HG03108 (cell line): ENCODE data around the gene COX5A.
"Not testable (repeated sequence)": the region's sequence is repeated elsewhere in the genome, so short reads cannot be mapped to it uniquely, and the experiment has no call there.

Source experiments
- ATAC-seq: cut with Tn5 transposase; IDR thresholded peaks from one replicate; pipeline ENCODE4 v1.9.1; 2021; ENCODE audit warnings: moderate library complexity; ENCODE audit not compliant: unreplicated experiment

The COX5A gene

GRCh38 chr15:74955796-74956647 lies 18.1 kb upstream of the COX5A start:
- ATAC-seq = peak; percentile 33

- no peak for ATAC-seq
Measured at GRCh38 chr15:74955017-74955416, 17.1 kb upstream of the COX5A start.

GRCh38 chr15:74954515-74954914 lies 16.6 kb upstream of the COX5A start:
- ATAC-seq = no peak

GRCh38 chr15:74951006-74951405 lies 13.1 kb upstream of the COX5A start:
- ATAC-seq = no peak

GRCh38 chr15:74950078-74950908 lies 12.4 kb upstream of the COX5A start:
- ATAC-seq = no peak

GRCh38 chr15:74937272-74937589 lies 642 bp downstream of the COX5A start:
- no peak for ATAC-seq

GRCh38 chr15:74935193-74935592 lies 2.7 kb downstream of the COX5A start:
- ATAC-seq = not testable (repeated sequence)

- ATAC-seq = no peak
Measured at GRCh38 chr15:74933573-74933972, 4.3 kb downstream of the COX5A start.

- no peak for ATAC-seq
Measured at GRCh38 chr15:74928771-74929198, 9.1 kb downstream of the COX5A start.

- ATAC-seq = no peak
Measured at GRCh38 chr15:74924525-74924924, 13.3 kb downstream of the COX5A start.

GRCh38 chr15:74920456-74920855 lies 17.4 kb downstream of the COX5A start:
- no peak for ATAC-seq

GRCh38 chr15:74917676-74918075 lies 20.2 kb downstream of the COX5A start:
- no peak for ATAC-seq

- ATAC-seq = not testable (repeated sequence)
Measured at GRCh38 chr15:74913799-74914198, 24.1 kb downstream of the COX5A start.

GRCh38 chr15:74913041-74913440 lies 24.8 kb downstream of the COX5A start:
- ATAC-seq = no peak

- ATAC-seq = no peak
Measured at GRCh38 chr15:74908635-74909034, 29.2 kb downstream of the COX5A start.

GRCh38 chr15:74907163-74907870 lies 30.6 kb downstream of the COX5A start:
- no peak for ATAC-seq

- ATAC-seq = peak; percentile 90
Measured at GRCh38 chr15:74906450-74907162, 31.3 kb downstream of the COX5A start, which contains the start of gene FAM219B. TSS of gene FAM219B (minus strand) at chr15:74906851. CDS start at chr15:74906800, 51 bp downstream.

- ATAC-seq = no peak
Measured at GRCh38 chr15:74906067-74906449, 31.8 kb downstream of the COX5A start.

GRCh38 chr15:74904190-74904805 lies 33.6 kb downstream of the COX5A start:
- ATAC-seq = no peak

- ATAC-seq = no peak
Measured at GRCh38 chr15:74903676-74904075, 34.2 kb downstream of the COX5A start.
